ENCODE data around the gene PDPN. TPM values are rescaled to one million over a fixed set of nuclear protein-coding genes. Genes with fewer than 3 reads are reported as not detected.
A peak's percentile ranks its signal among the peaks of the same experiment; 100 is the strongest.

Gene PDPN, protein sequence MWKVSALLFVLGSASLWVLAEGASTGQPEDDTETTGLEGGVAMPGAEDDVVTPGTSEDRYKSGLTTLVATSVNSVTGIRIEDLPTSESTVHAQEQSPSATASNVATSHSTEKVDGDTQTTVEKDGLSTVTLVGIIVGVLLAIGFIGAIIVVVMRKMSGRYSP
- total RNA-seq (10 to 100 TPM; 22.4 to 33.8 (median 28.7) TPM), polyA plus RNA-seq (10 to 100 TPM; 17.2 to 38.4 (median 18.6) TPM)
- long read RNA-seq, donor 1, transcript PDPN-202 (6 exons, 2,801 nt) = major isoform, 6 of 12 reads
- long read RNA-seq, donor 1, partial matches to known transcripts = 1 of 12 reads
- long read RNA-seq, donor 1, other reads (novel, unspliced or antisense) = 2 of 12 reads
- long read RNA-seq, donor 2, transcript PDPN-202 (6 exons, 2,801 nt) = major isoform, 11 of 28 reads
- long read RNA-seq, donor 2, transcript PDPN-201 (6 exons, 3,104 nt) = major isoform, 11 of 28 reads
- long read RNA-seq, donor 2, partial matches to known transcripts = 3 of 28 reads
- long read RNA-seq, donor 2, other reads (novel, unspliced or antisense) = 2 of 28 reads

DNA sequence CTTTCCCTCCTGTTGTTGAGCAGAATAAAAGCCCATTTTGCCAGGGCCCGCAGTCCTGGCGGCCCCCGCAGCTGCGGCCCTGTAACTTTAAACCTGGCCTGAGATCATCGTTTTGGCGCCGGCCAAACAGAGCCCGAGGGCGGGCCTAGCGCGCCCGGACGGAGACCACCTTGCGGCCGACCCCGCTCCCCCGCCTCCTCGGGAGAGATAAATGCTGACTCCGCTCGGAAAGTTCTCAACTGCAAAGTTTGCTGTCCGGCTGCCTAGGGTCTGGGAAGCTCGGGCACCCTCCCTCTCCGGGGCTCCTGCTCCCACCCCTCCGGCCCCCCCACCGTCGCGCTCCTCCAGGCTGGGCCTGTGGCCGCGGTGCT, at the start of gene PDPN:
TSS of gene PDPN (plus strand) at position 238 of the 371 bp plus-strand sequence. CDS start 202 bp downstream, outside the sequence.
- WGBS, 3 donors = 0 to 2% (median 0%) methylated on average over 28 to 29 of the region's 29 CpGs
- TF ChIP-seq, protein P1, sequence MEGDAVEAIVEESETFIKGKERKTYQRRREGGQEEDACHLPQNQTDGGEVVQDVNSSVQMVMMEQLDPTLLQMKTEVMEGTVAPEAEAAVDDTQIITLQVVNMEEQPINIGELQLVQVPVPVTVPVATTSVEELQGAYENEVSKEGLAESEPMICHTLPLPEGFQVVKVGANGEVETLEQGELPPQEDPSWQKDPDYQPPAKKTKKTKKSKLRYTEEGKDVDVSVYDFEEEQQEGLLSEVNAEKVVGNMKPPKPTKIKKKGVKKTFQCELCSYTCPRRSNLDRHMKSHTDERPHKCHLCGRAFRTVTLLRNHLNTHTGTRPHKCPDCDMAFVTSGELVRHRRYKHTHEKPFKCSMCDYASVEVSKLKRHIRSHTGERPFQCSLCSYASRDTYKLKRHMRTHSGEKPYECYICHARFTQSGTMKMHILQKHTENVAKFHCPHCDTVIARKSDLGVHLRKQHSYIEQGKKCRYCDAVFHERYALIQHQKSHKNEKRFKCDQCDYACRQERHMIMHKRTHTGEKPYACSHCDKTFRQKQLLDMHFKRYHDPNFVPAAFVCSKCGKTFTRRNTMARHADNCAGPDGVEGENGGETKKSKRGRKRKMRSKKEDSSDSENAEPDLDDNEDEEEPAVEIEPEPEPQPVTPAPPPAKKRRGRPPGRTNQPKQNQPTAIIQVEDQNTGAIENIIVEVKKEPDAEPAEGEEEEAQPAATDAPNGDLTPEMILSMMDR (IDR thresholded peaks at IDR 0.05) = no peak
- DNase-seq (peak; percentile 73 to 79), ATAC-seq (peak; percentile 73 to 86 (median 78))
- peaks cover 0 to 15% (median 0%) of the 10 kb centered on the region in 3 donors for H3K27me3 ChIP-seq (ENCODE audit: insufficient read depth in 3 of 3, low read length in 2 of 3)
- H3K9me3 ChIP-seq = no peaks in the 10 kb centered on the region
- H3K4me3 ChIP-seq = peak within 1 kb of the TSS; percentile 75
- peak within 1 kb of the TSS; percentile 86 for H3K27ac ChIP-seq
- intact Hi-C loops (cut with DNase I) = no loop called here
- H3K36me3 ChIP-seq (ENCODE audit: insufficient read depth in 1 of 2, low read depth in 1 of 2) = no peaks in the 10 kb centered on the region
- no peaks in the 10 kb centered on the region for H3K4me1 ChIP-seq

DNA sequence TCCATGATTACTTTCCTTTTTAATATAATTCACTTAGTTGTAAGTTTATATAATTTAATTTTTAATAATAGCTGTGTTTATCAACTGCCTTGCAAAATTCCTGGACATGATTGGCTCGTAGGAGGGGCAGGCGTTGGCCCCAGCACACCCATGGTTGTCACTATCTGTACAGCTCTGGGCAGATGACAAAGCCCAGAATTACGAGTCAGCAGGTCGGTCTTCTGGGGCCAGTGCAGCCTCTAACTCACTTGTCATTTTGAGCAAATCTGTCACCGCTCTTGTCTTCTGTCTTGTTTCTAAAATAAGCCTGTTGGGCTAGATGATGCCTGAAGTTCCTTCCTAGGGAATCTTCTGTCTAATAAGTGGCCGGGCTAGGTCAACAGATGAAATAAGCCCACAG, 48.4 kb upstream of the PDPN start:
- TF ChIP-seq, protein P1 (IDR thresholded peaks at IDR 0.05) = no peak
- Histone ChIP-seq H3K27ac (peak overlapping the region; percentile 75), H3K4me1 (peaks cover 13% of the 10 kb centered on the region), H3K4me3 (no peak overlapping the region), H3K9me3 (no peaks in the 10 kb centered on the region), H3K36me3 (ENCODE audit: insufficient read depth in 1 of 2, low read depth in 1 of 2) (no peaks in the 10 kb centered on the region), H3K27me3 (ENCODE audit: insufficient read depth in 3 of 3, low read length in 2 of 3) (no peaks in the 10 kb centered on the region)
- ATAC-seq (peak; percentile 96 to 98 (median 97)), DNase-seq (peak; percentile 37 to 78)
- intact Hi-C loops (cut with DNase I) = no loop called here
- WGBS, 3 donors = 39 to 50% (median 39%) methylated on average over 6 of the region's 6 CpGs

DNA sequence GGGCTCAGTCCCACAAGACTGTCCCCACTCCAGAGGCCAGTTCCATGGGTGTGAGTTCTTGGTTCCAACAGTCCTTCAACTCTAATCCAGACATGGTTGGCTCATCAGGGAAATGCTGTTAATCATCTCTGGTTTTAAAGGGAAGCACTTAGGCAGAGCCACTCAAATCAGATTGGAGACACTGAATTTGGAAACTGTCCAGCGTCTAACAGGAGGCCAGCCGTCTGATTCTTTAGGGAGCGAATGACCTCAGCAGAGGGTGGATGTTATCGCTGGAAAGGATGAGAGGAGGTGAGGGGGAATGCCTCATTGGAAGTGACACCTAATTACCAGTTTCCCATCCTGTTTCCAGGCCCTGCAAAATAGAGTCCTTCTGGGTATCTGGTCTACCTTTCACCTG, 47.1 kb upstream of the PDPN start:
- intact Hi-C loops (cut with DNase I) = no loop called here

DNA sequence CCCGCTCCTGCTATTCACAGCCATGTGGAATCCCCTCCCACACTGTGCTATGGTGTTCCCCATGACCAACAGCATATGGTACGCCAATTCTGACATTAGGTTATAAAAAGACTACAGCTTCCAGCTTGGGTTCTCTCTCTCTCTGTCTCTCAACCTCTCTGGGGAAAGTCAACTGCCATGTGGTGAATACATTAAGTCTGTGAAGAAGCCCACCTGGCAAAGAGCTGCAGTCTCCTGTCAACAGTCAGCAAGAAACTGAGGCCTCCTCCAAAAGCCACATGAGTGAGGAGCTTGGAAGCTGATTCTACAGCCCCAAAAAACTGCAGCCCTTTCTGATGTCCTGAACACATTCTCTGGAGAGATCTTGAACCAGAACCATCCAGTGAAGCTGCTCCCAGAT, 44.8 kb upstream of the PDPN start:
- H3K36me3 ChIP-seq (ENCODE audit: insufficient read depth in 1 of 2, low read depth in 1 of 2) = no peaks in the 10 kb centered on the region
- intact Hi-C loops (cut with DNase I) = no loop called here
- no peak overlapping the region for H3K27ac ChIP-seq
- no peaks in the 10 kb centered on the region for H3K27me3 ChIP-seq (ENCODE audit: insufficient read depth in 3 of 3, low read length in 2 of 3)
- WGBS, 3 donors = 89 to 93% (median 89%) methylated on average over 2 of the region's 2 CpGs
- no peak for DNase-seq
- ATAC-seq = no peak
- TF ChIP-seq, protein P1 (IDR thresholded peaks at IDR 0.05) = no peak
- no peak overlapping the region for H3K4me3 ChIP-seq
- peaks cover 22% of the 10 kb centered on the region for H3K4me1 ChIP-seq
- H3K9me3 ChIP-seq = no peaks in the 10 kb centered on the region

More for the DNA sequence above, 47.1 kb upstream of the PDPN start:
- Histone ChIP-seq H3K9me3 (no peaks in the 10 kb centered on the region), H3K4me3 (no peak overlapping the region), H3K27ac (peak overlapping the region; percentile 75), H3K4me1 (peaks cover 17% of the 10 kb centered on the region), H3K36me3 (ENCODE audit: insufficient read depth in 1 of 2, low read depth in 1 of 2) (no peaks in the 10 kb centered on the region), H3K27me3 (ENCODE audit: insufficient read depth in 3 of 3, low read length in 2 of 3) (no peaks in the 10 kb centered on the region)
- TF ChIP-seq, protein P1 (IDR thresholded peaks at IDR 0.05) = no peak
- ATAC-seq = no peak
- WGBS, 3 donors = 43 to 51% (median 47%) methylated on average over 4 of the region's 4 CpGs
- DNase-seq = no peak

All from psoas muscle (tissue), 8 donors.